ENCODE results near the gene WWC2.

The WWC2 gene

DNA sequence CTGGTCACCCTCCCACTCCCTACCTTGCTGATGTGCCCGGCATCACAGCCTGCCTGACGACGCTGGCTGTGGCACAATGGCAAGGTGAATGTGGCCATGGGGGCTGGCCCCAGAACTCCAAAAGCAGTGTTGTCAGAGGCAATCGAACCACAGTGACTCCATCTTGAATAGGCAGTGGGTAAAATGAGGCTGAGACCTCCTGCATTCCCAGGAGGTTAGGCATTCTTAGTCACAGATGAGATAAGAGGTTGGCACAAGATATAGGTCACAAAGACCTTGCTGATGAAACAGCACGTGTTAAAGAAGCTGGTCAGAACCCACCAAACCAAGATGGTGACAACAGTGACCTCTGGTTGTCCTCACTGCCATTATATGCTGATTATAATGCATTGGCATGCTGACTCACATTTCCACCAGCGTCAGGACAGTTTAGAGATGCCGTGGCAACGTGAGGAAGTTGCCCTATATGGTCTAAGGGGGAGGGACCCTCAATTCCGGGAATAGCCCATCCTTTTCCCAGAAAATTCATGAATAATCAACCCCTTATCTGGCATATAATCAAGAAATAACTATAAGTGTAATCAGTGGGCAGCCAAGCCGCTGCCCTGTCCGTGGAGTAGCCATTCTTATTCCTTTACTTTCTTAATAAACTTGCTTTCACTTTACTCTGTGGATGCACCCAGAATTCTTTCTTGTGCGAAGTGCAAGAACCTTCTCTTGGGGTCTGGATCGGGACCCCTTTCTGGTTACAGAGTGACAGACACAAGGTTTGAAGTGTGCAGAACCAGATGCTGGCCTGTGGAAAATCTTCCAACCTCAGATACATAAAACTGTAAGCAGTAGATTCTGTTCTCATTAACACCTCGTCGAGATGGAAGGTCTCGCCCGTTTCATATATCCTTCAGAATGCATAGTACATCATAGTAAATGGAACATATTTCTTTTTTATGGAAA lies 249.9 kb downstream of the WWC2 start:
- no peak for DNase-seq
- intact Hi-C loops (cut with DNase I; ENCODE audit: low total_unique reads) = no loop called here
- no peaks in the 10 kb centered on the region for H3K9me3 ChIP-seq
- no peak overlapping the region for H3K4me3 ChIP-seq
- H3K27me3 ChIP-seq = peaks cover 0 to 20% of the 10 kb centered on the region in 2 donors
- TF ChIP-seq, protein P1, sequence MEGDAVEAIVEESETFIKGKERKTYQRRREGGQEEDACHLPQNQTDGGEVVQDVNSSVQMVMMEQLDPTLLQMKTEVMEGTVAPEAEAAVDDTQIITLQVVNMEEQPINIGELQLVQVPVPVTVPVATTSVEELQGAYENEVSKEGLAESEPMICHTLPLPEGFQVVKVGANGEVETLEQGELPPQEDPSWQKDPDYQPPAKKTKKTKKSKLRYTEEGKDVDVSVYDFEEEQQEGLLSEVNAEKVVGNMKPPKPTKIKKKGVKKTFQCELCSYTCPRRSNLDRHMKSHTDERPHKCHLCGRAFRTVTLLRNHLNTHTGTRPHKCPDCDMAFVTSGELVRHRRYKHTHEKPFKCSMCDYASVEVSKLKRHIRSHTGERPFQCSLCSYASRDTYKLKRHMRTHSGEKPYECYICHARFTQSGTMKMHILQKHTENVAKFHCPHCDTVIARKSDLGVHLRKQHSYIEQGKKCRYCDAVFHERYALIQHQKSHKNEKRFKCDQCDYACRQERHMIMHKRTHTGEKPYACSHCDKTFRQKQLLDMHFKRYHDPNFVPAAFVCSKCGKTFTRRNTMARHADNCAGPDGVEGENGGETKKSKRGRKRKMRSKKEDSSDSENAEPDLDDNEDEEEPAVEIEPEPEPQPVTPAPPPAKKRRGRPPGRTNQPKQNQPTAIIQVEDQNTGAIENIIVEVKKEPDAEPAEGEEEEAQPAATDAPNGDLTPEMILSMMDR (IDR thresholded peaks at IDR 0.05) = no peak
- no peak overlapping the region for H3K27ac ChIP-seq
- H3K4me1 ChIP-seq = peaks cover 0 to 2% (median 0%) of the 10 kb centered on the region in 4 donors
- H3K36me3 ChIP-seq = no peaks in the 10 kb centered on the region

DNA sequence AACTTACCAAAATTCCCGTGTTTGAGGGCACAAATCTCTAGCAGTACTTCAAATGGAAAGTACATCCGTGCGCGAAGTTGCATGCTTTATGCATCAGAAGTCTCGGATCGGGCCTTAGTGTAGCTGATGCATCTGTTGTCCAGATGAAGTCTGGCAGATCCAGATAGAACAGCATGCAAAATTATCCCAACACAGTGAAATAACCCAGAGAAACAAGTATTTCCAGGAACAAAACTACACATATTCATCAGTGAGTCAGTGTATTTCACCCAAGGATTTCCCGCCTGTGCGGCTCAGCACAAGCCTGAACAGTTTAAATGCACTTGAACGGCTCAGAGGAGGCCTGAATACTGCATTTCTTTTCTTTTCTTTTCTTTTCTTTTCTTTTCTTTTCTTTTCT lies 250.6 kb downstream of the WWC2 start:
- intact Hi-C loops (cut with DNase I; ENCODE audit: low total_unique reads) = no loop called here
- peaks cover 0 to 19% of the 10 kb centered on the region in 2 donors for H3K27me3 ChIP-seq
- TF ChIP-seq, protein P1 (IDR thresholded peaks at IDR 0.05) = no peak
- H3K27ac ChIP-seq = no peak overlapping the region
- H3K36me3 ChIP-seq = no peaks in the 10 kb centered on the region
- no peak overlapping the region for H3K4me3 ChIP-seq
- no peak for DNase-seq
- H3K9me3 ChIP-seq = no peaks in the 10 kb centered on the region
- peaks cover 0 to 2% (median 0%) of the 10 kb centered on the region in 4 donors for H3K4me1 ChIP-seq

DNA sequence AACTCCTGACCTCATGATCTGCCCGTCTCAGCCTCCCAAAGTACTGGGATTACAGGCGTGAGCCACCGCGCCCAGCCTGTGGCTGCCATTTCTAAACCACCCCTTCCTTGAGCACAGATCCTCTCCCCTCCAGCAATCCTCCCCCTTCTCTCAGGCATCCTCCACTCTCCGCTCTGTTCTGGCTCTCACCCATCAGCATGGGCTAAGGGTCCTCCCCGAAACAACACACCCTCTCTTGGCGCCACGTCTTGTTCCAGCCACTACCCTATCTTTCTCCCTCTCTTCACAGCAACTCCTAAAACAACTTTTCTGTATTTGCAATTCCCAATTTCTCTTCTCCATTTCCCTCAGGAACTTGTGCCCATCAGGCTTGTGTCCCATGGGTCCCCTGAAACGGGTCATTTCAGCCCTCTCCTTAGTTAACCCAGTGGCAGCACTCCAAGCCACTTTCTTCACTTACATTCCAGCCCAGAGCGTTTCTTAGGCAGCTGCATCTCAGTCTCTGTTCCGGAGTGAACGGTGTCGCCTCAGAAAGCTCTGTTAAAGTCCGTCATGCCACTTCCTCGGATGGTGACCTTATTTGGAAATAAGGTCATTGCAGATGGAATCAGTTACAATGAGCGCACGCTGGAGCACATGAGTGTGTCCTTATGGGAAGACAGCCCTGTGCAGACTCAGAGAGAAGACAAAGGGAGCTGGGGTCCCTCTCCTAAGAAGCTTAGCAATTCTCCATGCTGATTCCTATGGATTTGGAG lies 251.4 kb downstream of the WWC2 start:
- Histone ChIP-seq H3K36me3 (no peaks in the 10 kb centered on the region), H3K27me3 (peaks cover 0 to 15% of the 10 kb centered on the region in 2 donors), H3K27ac (no peak overlapping the region), H3K4me3 (no peak overlapping the region), H3K9me3 (no peaks in the 10 kb centered on the region), H3K4me1 (peaks cover 0 to 2% (median 0%) of the 10 kb centered on the region in 4 donors)
- DNase-seq = no peak
- TF ChIP-seq, protein P1 (IDR thresholded peaks at IDR 0.05) = no peak
- intact Hi-C loops (cut with DNase I; ENCODE audit: low total_unique reads) = no loop called here

DNA sequence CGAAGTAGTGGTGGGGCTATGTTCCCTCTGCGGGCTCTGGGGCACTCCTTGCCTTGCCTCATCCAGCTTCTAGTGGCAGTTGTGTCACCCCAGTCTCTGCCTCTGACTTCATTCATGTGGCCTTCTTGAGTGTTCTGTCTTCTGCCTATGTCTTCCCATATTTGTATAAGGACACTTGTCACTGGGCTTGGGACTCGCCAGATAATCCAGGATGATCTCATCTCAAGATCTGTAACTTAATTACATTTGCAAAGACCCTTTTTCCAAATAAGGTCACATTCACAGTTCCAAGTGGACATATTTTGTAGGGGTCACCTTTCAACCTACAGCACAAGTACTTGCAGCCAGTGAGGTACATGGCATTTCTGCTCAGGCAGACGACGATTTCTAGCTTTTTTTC lies 253.5 kb downstream of the WWC2 start:
- TF ChIP-seq, protein P1 (IDR thresholded peaks at IDR 0.05) = no peak
- Histone ChIP-seq H3K4me3 (no peak overlapping the region), H3K27ac (no peak overlapping the region), H3K36me3 (no peaks in the 10 kb centered on the region), H3K27me3 (peaks cover 0 to 12% of the 10 kb centered on the region in 2 donors), H3K9me3 (no peaks in the 10 kb centered on the region), H3K4me1 (peaks cover 0 to 2% (median 0%) of the 10 kb centered on the region in 4 donors)
- intact Hi-C loops (cut with DNase I; ENCODE audit: low total_unique reads) = no loop called here
- DNase-seq = no peak

DNA sequence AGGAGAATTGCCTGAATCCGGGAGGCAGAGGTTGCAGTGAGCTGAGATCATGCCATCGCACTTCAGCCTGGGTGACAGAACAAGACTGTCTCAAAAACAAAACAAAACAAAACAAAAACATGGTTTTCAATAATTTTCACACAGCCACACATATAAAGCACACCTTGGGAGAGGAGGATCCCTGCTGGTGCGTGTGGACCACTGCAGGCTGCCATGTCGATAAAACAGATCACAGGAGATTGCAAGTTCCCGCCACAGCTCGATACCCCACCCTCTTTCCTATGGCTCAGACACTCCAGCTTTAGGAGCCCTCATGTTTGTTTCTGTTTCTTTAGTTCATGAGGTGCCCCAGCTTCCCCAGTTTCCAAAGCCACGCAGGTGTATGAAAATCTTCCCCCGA lies 254.5 kb downstream of the WWC2 start:
- Histone ChIP-seq H3K4me1 (peaks cover 0 to 1% (median 0%) of the 10 kb centered on the region in 4 donors), H3K27ac (no peak overlapping the region), H3K27me3 (peaks cover 0 to 6% of the 10 kb centered on the region in 2 donors), H3K9me3 (no peaks in the 10 kb centered on the region), H3K36me3 (no peaks in the 10 kb centered on the region), H3K4me3 (no peak overlapping the region)
- TF ChIP-seq, protein P1 (IDR thresholded peaks at IDR 0.05) = no peak
- no peak for DNase-seq
- intact Hi-C loops (cut with DNase I; ENCODE audit: low total_unique reads) = no loop called here
